IPS-NIHi11 (cell line): Measurements from ENCODE around the gene FGF11.
"Not testable (repeated sequence)": the region's sequence is repeated elsewhere in the genome, so short reads cannot be mapped to it uniquely, and the experiment has no call there.

Source experiments
- DNase-seq: peaks from one replicate; pipeline ENCODE4 v3.0.0; 2012; ENCODE audit warnings: mixed read lengths, low spot score

FGF11 gene

GRCh38 chr17:7480089-7480384 is 40.7 kb downstream of the FGF11 start:
- no peak for DNase-seq

DNA sequence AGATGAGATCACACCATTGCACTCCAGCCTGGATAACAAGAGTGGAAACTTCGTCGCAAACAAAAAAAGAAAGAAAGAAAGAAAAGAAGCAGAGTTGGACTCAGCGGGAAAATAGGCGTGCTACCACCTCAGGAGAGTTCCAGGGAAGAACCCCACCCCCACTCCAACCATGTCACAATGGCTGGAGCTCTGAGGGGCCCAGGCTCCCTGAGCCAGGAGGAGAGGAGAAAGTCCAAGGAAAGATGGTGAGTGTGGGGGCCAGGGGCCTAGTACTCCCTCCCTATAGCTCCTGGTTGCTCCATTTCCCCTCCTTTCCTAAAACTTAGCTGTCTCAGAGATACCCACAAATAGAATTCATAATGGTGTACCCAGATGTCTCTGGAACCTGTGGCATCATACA is 42.0 kb downstream of the FGF11 start, which contains the start of gene SLC35G6:
Gene SLC35G6 (plus strand): TSS at position 172 of the 400 bp plus-strand sequence. CDS start 71 bp downstream, at position 243.
- not testable (repeated sequence) for DNase-seq

DNA sequence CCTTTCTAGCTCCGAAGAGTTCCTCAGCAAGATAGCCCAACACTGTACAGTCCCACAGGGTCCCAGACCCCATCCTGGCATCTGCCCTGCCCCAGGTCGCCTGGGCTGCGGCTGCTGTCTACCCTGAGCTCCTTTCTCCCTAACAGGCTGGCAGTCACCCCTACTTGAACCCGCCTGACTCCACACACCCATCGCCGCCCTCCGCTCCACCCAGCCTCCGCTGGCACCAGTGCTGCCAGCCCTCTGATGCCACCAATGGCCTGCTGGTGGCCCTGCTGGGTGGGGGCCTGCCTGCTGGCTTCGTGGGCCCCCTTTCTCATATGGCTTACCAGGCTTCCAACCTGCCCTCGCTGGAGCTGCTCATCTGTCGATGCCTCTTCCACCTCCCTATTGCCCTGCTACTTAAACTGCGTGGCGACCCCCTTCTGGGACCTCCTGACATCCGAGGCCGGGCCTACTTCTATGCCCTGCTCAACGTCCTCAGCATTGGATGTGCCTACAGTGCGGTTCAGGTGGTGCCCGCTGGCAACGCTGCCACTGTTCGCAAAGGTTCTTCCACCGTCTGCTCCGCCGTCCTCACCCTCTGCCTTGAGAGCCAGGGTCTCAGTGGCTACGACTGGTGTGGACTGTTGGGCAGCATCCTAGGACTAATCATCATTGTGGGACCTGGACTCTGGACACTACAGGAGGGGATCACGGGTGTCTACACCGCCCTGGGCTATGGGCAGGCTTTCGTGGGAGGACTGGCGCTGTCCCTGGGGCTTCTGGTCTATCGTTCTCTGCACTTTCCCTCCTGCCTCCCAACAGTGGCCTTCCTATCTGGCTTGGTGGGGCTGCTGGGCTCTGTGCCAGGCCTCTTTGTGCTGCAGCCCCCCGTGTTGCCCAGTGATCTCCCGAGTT is 42.8 kb downstream of the FGF11 start:
- DNase-seq, result not testable (repeated sequence)

DNA sequence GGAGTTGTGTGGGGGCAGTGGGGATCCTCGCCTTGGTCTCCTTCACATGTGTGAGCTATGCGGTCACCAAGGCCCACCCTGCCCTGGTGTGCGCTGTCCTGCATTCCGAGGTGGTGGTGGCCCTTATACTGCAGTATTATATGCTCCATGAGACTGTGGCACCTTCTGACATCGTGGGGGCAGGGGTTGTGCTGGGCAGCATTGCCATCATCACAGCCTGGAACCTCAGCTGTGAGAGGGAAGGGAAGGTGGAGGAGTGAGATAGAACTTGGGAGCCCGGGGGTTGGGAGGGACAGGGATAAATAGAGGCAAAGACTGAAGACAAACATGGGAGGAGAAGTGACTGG is 43.4 kb downstream of the FGF11 start:
- not testable (repeated sequence) for DNase-seq

GRCh38 chr17:7483255-7484066 is 44.1 kb downstream of the FGF11 start:
- DNase-seq, result peak; percentile 90

GRCh38 chr17:7484067-7484918 is 45.0 kb downstream of the FGF11 start, which contains the start of gene POLR2A:
POLR2A (plus strand) TSS chr17:7484366.
- DNase-seq, result peak; percentile 97

GRCh38 chr17:7484919-7485377 is 45.6 kb downstream of the FGF11 start:
- no peak for DNase-seq

DNA sequence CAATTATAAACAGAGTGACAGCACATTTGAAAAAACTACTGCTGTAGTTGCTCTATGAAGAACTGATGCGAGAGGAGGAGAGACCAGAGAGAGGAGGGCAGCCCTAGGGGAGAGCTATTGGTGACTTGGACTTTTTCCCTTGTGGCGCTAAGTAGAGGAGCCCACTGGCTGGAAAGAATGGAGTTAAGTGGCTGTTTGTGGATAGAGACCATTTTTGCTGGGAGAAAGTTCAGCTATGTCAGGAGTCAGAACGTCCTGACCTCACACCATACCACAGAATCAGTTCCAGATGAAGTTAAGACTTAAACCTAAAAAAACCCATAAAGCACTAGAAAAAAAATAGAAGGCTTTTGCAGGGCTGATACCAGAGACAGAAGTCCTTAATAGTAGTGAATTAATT is 46.9 kb downstream of the FGF11 start:
- DNase-seq, result no peak

GRCh38 chr17:7490144-7490543 is 50.8 kb downstream of the FGF11 start:
- no peak for DNase-seq

DNA sequence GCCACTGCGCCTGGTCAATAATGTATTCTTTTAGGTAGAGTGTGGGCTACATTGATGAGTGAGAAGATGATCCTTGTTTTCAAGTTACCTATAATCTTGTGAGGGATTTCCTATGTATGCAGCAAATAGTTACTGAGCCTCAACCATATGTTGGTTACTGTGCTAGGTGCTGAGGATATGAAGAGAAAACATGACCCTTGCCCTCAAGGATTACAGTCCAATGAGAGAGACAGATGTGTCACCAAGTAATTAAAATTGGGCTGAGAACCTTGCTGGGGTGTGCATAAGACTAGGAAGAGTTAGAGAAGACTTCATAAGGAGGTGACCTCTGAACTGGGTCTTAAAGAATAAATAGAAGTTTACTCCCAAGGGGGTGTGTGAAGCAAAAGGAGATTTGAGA is 52.3 kb downstream of the FGF11 start:
- DNase-seq, result no peak

- no peak for DNase-seq
Measured at GRCh38 chr17:7493941-7494340, 54.6 kb downstream of the FGF11 start.
